HEK293 (cell line): ENCODE data around the gene TRIM8.

Source experiments
- CTCF ChIA-PET: fragments of 350-600 bp; formaldehyde crosslinking; extraction: SDS; loops from one replicate; lab custom pipeline; 2021; ENCODE audit warnings: antibody characterized with exemption; lab: Yijun Ruan, JAX
- POLR2A ChIA-PET: fragments of 300-600 bp; formaldehyde crosslinking; extraction: SDS; loops from one replicate; lab custom pipeline; 2020; ENCODE audit warnings: antibody characterized with exemption, inconsistent platforms; lab: Yijun Ruan, JAX
- H3K27ac ChIP-seq: fragments of 200-500 bp; sonication (Bioruptor generic); 2 replicates; pipeline ENCODE4 v1.5.1; 2014; ENCODE audit warnings: low read depth, low read length, control low read depth, inconsistent platforms; ENCODE audit errors: extremely low read depth
- H3K36me3 ChIP-seq, 2 experiments: fragments of 200-500 bp in 1 of 2; sonication (Bioruptor generic) in 1 of 2; 1 replicate in 1 of 2; 2 replicates in 1 of 2; pipeline ENCODE4 v1.5.1; 2014 to 2017; ENCODE audit warnings: inconsistent platforms in 2 of 2, low read length in 2 of 2; ENCODE audit not compliant: control insufficient read depth in 2 of 2, insufficient read depth in 1 of 2
- H3K4me1 ChIP-seq: fragments of 200-500 bp; sonication (Bioruptor generic); 2 replicates; pipeline ENCODE4 v1.5.1; 2014; ENCODE audit warnings: mild to moderate bottlenecking, low read length, inconsistent platforms; ENCODE audit not compliant: control insufficient read depth, insufficient read depth
- H3K4me3 ChIP-seq: 2 replicates; pipeline ENCODE4 v1.5.1; 2011; ENCODE audit warnings: low read depth, mild to moderate bottlenecking, control low read depth, low read length, moderate library complexity
- H3K9me3 ChIP-seq: fragments of 200-500 bp; sonication (Bioruptor generic); 2 replicates; pipeline ENCODE4 v1.5.1; 2014; ENCODE audit warnings: low read depth, low read length, inconsistent platforms; ENCODE audit not compliant: control insufficient read depth, insufficient read depth
- GLIS1 ChIP-seq: fragments of 450-650 bp; formaldehyde crosslinking; IDR thresholded peaks from 2 replicates; pipeline ENCODE4 v1.5.1; 2016; ENCODE audit warnings: missing biosample characterization, missing genetic modification characterization
- HOXD13 ChIP-seq: sonication (generic); formaldehyde crosslinking; IDR thresholded peaks from 2 replicates; pipeline ENCODE4 v1.8.0; 2022; ENCODE audit warnings: missing genetic modification reagents, borderline replicate concordance
- MEIS1 ChIP-seq: sonication (generic); formaldehyde crosslinking; IDR thresholded peaks from 2 replicates; pipeline ENCODE4 v1.8.1; 2022; ENCODE audit warnings: missing genetic modification reagents, mild to moderate bottlenecking, borderline replicate concordance
- PRDM1 ChIP-seq: fragments of 450-650 bp; formaldehyde crosslinking; IDR thresholded peaks from 2 replicates; pipeline ENCODE4; 2016; ENCODE audit warnings: missing biosample characterization, missing genetic modification characterization
- SALL2 ChIP-seq: fragments of 450-650 bp; formaldehyde crosslinking; IDR thresholded peaks from 2 replicates; pipeline ENCODE4 v1.5.0; 2017; ENCODE audit warnings: missing biosample characterization, mild to moderate bottlenecking, missing genetic modification characterization, borderline replicate concordance
- ZBTB48 ChIP-seq: fragments of 450-650 bp; formaldehyde crosslinking; IDR thresholded peaks from 2 replicates; pipeline ENCODE4 v1.5.1; 2016; ENCODE audit warnings: missing biosample characterization, missing genetic modification characterization
- ZNF521 ChIP-seq: fragments of 450-650 bp; formaldehyde crosslinking; IDR thresholded peaks from 2 replicates; pipeline ENCODE4 v1.5.1; 2017; ENCODE audit warnings: missing biosample characterization, mild to moderate bottlenecking, missing genetic modification characterization
- ZNF747 ChIP-seq: fragments of 450-650 bp; formaldehyde crosslinking; IDR thresholded peaks from 2 replicates; pipeline ENCODE4 v1.5.1; 2016; ENCODE audit warnings: missing biosample characterization, missing genetic modification characterization
- ZNF776 ChIP-seq: fragments of 450-650 bp; formaldehyde crosslinking; IDR thresholded peaks from 2 replicates; pipeline ENCODE4 v1.5.0; 2017; ENCODE audit warnings: missing biosample characterization, missing genetic modification characterization, borderline replicate concordance
- TF ChIP-seq, protein P1 (sequence below): fragments of 450-650 bp; formaldehyde crosslinking; IDR thresholded peaks from 2 replicates; pipeline ENCODE4 v1.5.1; 2016; ENCODE audit warnings: missing biosample characterization, missing genetic modification characterization, borderline replicate concordance
- TF ChIP-seq, protein P2 (sequence below): fragments of 450-650 bp; formaldehyde crosslinking; IDR thresholded peaks from 2 replicates; pipeline ENCODE4; 2016; ENCODE audit warnings: missing biosample characterization, missing genetic modification characterization
- TF ChIP-seq, protein P3 (sequence below): fragments of 450-650 bp; formaldehyde crosslinking; IDR thresholded peaks from 2 replicates; pipeline ENCODE4 v1.5.1; 2016; ENCODE audit warnings: missing biosample characterization, missing genetic modification characterization

The TRIM8 gene

DNA sequence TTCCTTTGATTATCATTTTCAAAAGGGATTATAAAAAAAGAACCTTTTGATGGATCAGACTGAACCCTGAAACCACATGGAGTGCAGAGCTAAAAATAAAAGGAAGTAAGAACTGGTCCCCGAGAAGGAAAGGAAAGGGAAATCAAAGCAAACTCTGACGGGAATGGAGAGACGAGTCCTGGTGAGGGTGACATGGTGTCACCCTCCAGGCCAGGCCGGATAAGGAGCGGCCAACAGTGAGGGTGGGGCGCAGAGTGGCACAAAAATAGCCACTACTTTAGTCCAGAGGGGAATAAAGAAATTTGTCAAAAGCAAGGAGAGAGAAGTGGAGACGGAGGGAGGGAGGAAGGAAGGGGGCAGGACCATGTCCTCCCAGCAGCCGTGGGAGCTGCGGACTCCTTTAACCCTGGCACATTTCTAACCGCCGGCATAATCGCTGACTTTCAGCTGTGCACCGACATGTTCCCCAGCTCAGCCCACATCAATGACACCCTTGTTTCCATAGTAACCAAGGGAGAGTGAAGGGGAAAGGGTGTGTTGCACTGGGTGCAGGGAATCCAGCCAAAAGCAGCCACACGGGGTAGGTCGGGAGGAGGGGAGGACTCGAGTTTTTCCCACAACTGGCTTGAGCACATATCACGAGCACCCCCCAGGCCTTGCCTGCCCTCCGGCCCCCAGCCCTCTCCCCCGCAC is 29.7 kb downstream of the TRIM8 start:
- Histone ChIP-seq H3K9me3 (no peaks in the 10 kb centered on the region), H3K4me3 (no peak overlapping the region), H3K36me3 (no peaks in the 10 kb centered on the region), H3K4me1 (peaks cover 15% of the 10 kb centered on the region), H3K27ac (no peak overlapping the region)
- ChIA-PET CTCF (interaction anchor here (1.0 kb wide), 1 partner anchor 59 kb away, joined by 3 read pairs; no protein-coding TSS in a partner anchor), POLR2A (no interaction called here)
- peak; percentile 86 for TF ChIP-seq PRDM1
- no peak for TF ChIP-seq ZBTB48 (tag by site-specific recombination)
- TF ChIP-seq, all 188 proteins: peak for 1

DNA sequence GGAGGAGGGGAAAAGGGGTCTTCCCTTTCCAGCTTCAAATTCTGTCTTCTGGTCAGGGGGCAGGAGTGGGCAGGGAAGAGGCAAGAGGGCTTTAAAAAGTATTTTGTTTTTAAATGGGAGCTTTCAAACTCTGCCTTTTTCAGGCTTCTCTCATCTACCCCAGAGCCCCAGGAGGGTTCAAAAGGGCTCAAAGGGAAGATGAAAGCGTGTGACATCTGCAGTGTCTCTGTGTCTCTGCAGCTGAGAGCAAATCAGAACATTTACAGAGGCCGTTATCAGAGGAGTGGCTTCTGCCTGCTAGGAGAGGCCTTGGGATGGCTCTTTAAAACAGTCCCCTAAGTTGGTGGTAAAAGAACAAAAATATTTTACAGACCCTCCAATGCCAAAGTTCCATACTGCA is 30.3 kb downstream of the TRIM8 start:
- no peak for TF ChIP-seq ZNF776 (tag by site-specific recombination)
- no peak for TF ChIP-seq GLIS1 (tag by site-specific recombination)
- no peak for TF ChIP-seq SALL2 (tag by site-specific recombination)
- TF ChIP-seq, protein P1, sequence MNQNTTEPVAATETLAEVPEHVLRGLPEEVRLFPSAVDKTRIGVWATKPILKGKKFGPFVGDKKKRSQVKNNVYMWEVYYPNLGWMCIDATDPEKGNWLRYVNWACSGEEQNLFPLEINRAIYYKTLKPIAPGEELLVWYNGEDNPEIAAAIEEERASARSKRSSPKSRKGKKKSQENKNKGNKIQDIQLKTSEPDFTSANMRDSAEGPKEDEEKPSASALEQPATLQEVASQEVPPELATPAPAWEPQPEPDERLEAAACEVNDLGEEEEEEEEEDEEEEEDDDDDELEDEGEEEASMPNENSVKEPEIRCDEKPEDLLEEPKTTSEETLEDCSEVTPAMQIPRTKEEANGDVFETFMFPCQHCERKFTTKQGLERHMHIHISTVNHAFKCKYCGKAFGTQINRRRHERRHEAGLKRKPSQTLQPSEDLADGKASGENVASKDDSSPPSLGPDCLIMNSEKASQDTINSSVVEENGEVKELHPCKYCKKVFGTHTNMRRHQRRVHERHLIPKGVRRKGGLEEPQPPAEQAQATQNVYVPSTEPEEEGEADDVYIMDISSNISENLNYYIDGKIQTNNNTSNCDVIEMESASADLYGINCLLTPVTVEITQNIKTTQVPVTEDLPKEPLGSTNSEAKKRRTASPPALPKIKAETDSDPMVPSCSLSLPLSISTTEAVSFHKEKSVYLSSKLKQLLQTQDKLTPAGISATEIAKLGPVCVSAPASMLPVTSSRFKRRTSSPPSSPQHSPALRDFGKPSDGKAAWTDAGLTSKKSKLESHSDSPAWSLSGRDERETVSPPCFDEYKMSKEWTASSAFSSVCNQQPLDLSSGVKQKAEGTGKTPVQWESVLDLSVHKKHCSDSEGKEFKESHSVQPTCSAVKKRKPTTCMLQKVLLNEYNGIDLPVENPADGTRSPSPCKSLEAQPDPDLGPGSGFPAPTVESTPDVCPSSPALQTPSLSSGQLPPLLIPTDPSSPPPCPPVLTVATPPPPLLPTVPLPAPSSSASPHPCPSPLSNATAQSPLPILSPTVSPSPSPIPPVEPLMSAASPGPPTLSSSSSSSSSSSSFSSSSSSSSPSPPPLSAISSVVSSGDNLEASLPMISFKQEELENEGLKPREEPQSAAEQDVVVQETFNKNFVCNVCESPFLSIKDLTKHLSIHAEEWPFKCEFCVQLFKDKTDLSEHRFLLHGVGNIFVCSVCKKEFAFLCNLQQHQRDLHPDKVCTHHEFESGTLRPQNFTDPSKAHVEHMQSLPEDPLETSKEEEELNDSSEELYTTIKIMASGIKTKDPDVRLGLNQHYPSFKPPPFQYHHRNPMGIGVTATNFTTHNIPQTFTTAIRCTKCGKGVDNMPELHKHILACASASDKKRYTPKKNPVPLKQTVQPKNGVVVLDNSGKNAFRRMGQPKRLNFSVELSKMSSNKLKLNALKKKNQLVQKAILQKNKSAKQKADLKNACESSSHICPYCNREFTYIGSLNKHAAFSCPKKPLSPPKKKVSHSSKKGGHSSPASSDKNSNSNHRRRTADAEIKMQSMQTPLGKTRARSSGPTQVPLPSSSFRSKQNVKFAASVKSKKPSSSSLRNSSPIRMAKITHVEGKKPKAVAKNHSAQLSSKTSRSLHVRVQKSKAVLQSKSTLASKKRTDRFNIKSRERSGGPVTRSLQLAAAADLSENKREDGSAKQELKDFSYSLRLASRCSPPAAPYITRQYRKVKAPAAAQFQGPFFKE, result no peak
- TF ChIP-seq ZNF521 (tag by site-specific recombination), result no peak
- TF ChIP-seq, protein P2, sequence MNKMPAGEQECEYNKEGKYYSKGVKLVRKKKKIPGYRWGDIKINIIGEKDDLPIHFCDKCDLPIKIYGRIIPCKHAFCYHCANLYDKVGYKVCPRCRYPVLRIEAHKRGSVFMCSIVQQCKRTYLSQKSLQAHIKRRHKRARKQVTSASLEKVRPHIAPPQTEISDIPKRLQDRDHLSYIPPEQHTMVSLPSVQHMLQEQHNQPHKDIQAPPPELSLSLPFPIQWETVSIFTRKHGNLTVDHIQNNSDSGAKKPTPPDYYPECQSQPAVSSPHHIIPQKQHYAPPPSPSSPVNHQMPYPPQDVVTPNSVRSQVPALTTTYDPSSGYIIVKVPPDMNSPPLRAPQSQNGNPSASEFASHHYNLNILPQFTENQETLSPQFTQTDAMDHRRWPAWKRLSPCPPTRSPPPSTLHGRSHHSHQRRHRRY (tag by site-specific recombination), result no peak
- TF ChIP-seq HOXD13, result no peak
- no peak for TF ChIP-seq ZNF747 (tag by site-specific recombination)
- TF ChIP-seq MEIS1 (CRISPR knock-in tag), result no peak
- TF ChIP-seq, protein P3, sequence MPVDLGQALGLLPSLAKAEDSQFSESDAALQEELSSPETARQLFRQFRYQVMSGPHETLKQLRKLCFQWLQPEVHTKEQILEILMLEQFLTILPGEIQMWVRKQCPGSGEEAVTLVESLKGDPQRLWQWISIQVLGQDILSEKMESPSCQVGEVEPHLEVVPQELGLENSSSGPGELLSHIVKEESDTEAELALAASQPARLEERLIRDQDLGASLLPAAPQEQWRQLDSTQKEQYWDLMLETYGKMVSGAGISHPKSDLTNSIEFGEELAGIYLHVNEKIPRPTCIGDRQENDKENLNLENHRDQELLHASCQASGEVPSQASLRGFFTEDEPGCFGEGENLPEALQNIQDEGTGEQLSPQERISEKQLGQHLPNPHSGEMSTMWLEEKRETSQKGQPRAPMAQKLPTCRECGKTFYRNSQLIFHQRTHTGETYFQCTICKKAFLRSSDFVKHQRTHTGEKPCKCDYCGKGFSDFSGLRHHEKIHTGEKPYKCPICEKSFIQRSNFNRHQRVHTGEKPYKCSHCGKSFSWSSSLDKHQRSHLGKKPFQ (tag by site-specific recombination), result no peak
- Histone ChIP-seq H3K27ac (no peak overlapping the region), H3K9me3 (no peaks in the 10 kb centered on the region), H3K36me3 (no peaks in the 10 kb centered on the region), H3K4me1 (peaks cover 15% of the 10 kb centered on the region), H3K4me3 (no peak overlapping the region)
- ChIA-PET CTCF (interaction anchor here (1.0 to 7.2 kb wide), 2 partner anchors 38 to 60 kb away, joined by 3 to 57 read pairs; partner anchors contain the start of genes ARL3 and SFXN2), POLR2A (interaction anchor here (0.9 to 2.3 kb wide), 2 partner anchors 14 to 25 kb away, joined by 3 to 7 read pairs; no protein-coding TSS in a partner anchor)
